HG03521 (cell line): ENCODE data around the gene IL24.

Experiments
- ATAC-seq: cut with Tn5 transposase; IDR thresholded peaks from one replicate; pipeline ENCODE4 v1.9.1; 2021; ENCODE audit warnings: mild to moderate bottlenecking, moderate library complexity; ENCODE audit not compliant: unreplicated experiment

The IL24 gene

GRCh38 chr1:206878456-206878855 is 18.8 kb upstream of the IL24 start:
- ATAC-seq: no peak

GRCh38 chr1:206880314-206880713 is 16.9 kb upstream of the IL24 start:
- no peak for ATAC-seq

GRCh38 chr1:206882555-206882954 is 14.7 kb upstream of the IL24 start:
- ATAC-seq: no peak

- ATAC-seq: no peak
Measured at GRCh38 chr1:206883160-206883559, 14.1 kb upstream of the IL24 start.

- ATAC-seq: no peak
Measured at GRCh38 chr1:206883876-206884275, 13.4 kb upstream of the IL24 start.

- no peak for ATAC-seq
Measured at GRCh38 chr1:206885341-206886060, 11.7 kb upstream of the IL24 start.

GRCh38 chr1:206886831-206887230 is 10.4 kb upstream of the IL24 start:
- ATAC-seq: no peak

GRCh38 chr1:206887701-206888100 is 9.5 kb upstream of the IL24 start:
- no peak for ATAC-seq

GRCh38 chr1:206890125-206891060 is 6.8 kb upstream of the IL24 start:
- no peak for ATAC-seq

GRCh38 chr1:206891412-206891811 is 5.8 kb upstream of the IL24 start:
- ATAC-seq: no peak

- no peak for ATAC-seq
Measured at GRCh38 chr1:206892351-206892984, 4.8 kb upstream of the IL24 start.

GRCh38 chr1:206893380-206893779 is 3.9 kb upstream of the IL24 start:
- ATAC-seq: no peak

- no peak for ATAC-seq
Measured at GRCh38 chr1:206895325-206895724, 1.9 kb upstream of the IL24 start.

- no peak for ATAC-seq
Measured at GRCh38 chr1:206895837-206896242, 1.4 kb upstream of the IL24 start.

- ATAC-seq: no peak
Measured at GRCh38 chr1:206896261-206896660, 982 bp upstream of the IL24 start.

- ATAC-seq: no peak
Measured at GRCh38 chr1:206898089-206898914, 1.1 kb downstream of the IL24 start.

- ATAC-seq: no peak
Measured at GRCh38 chr1:206898915-206899431, 1.7 kb downstream of the IL24 start.

GRCh38 chr1:206899717-206900116 is 2.5 kb downstream of the IL24 start:
- no peak for ATAC-seq

GRCh38 chr1:206900149-206900548 is 2.9 kb downstream of the IL24 start:
- no peak for ATAC-seq

GRCh38 chr1:206901944-206902343 is 4.7 kb downstream of the IL24 start:
- ATAC-seq: no peak
